Lung (tissue), 12 donors: ENCODE data around the gene ZNF180. TPM values are rescaled to one million over a fixed set of nuclear protein-coding genes. Genes with fewer than 3 reads are reported as not detected.

Source experiments
- ATAC-seq: fragments of 200-7000 bp; cut with Tn5 transposase; one replicate; pipeline ENCODE4 v1.9.1; 2020; ENCODE audit warnings: moderate number of reproducible peaks; ENCODE audit not compliant: insufficient read depth, low FRiP score
- DNase-seq, 3 donors: peaks; one replicate each; pipeline ENCODE4 v3.0.0-alpha.2; 2013 to 2017
- H3K27ac ChIP-seq, 2 donors: one replicate each; pipeline ENCODE4 v1.5.1; 2013; ENCODE audit warnings: mild to moderate bottlenecking in 2 of 2, moderate library complexity in 2 of 2, control low read depth in 1 of 2, inconsistent platforms in 1 of 2, low read depth in 1 of 2, low read length in 1 of 2
- H3K27me3 ChIP-seq, 3 donors: one replicate each; pipeline ENCODE4 v1.5.1; 2013; ENCODE audit warnings: low read length in 2 of 3; ENCODE audit not compliant: control insufficient read depth in 3 of 3, insufficient read depth in 3 of 3
- H3K36me3 ChIP-seq, 4 donors: one replicate each; pipeline ENCODE4 v1.5.1; 2013; ENCODE audit warnings: low read length in 4 of 4, mild to moderate bottlenecking in 1 of 4, moderate library complexity in 1 of 4; ENCODE audit not compliant: control insufficient read depth in 4 of 4, insufficient read depth in 4 of 4
- H3K4me1 ChIP-seq, 5 donors: one replicate each; pipeline ENCODE4 v1.5.1; 2013; ENCODE audit warnings: low read length in 5 of 5, mild to moderate bottlenecking in 2 of 5, moderate library complexity in 1 of 5; ENCODE audit not compliant: control insufficient read depth in 5 of 5, insufficient read depth in 5 of 5
- H3K4me3 ChIP-seq: one replicate; pipeline ENCODE4 v1.5.1; 2013; ENCODE audit warnings: mild to moderate bottlenecking, control low read depth, moderate library complexity
- H3K9ac ChIP-seq, 2 donors: one replicate each; pipeline ENCODE4 v1.5.1; 2013; ENCODE audit warnings: low read length in 2 of 2, control low read depth in 1 of 2; ENCODE audit not compliant: insufficient read depth in 1 of 2
- H3K9me3 ChIP-seq, 4 donors: one replicate each; pipeline ENCODE4 v1.5.1; 2013; ENCODE audit warnings: low read length in 3 of 4, mild to moderate bottlenecking in 1 of 4, moderate library complexity in 1 of 4; ENCODE audit not compliant: control insufficient read depth in 4 of 4, insufficient read depth in 3 of 4
- WGBS, 2 donors: extraction: QIAGEN DNeasy Blood & Tissue Kit; methylation state at CpG; one replicate each; pipeline ENCODE4 v1.1.7; 2013; 5-methylcytosine and 5-hydroxymethylcytosine counted together
- polyA plus RNA-seq, 2 donors: library from polyadenylated mRNA; stranded (reverse); fragments of 200-250 nt; gene quantifications; one replicate each; pipeline ENCODE4 v1.2.1, GENCODE V29; 2013
- total RNA-seq, 2 donors: library from RNA; depleted of rRNA in 1 of 2; stranded (reverse); fragments of >200 nt in 1 of 2; gene quantifications; one replicate each; pipeline ENCODE4 v1.2.1, GENCODE V29; 2014 to 2021
- TF ChIP-seq, protein P1 (sequence below): IDR thresholded peaks from 2 replicates; pipeline ENCODE4 v1.5.1; 2012; ENCODE audit warnings: mild to moderate bottlenecking; ENCODE audit errors: control extremely low read depth, extremely low read depth
- donor health status: control.
- donor health status: control.
- donor health status: Bipolar disorder and iron deficiency.
- donor health status: healthy.
- donor health status: DM: yes; HTN: yes; CAD: no.

ZNF180 gene
- total and polyA plus RNA-seq, 4 donors: 3.0 to 12.7 (median 6.9) TPM

DNA sequence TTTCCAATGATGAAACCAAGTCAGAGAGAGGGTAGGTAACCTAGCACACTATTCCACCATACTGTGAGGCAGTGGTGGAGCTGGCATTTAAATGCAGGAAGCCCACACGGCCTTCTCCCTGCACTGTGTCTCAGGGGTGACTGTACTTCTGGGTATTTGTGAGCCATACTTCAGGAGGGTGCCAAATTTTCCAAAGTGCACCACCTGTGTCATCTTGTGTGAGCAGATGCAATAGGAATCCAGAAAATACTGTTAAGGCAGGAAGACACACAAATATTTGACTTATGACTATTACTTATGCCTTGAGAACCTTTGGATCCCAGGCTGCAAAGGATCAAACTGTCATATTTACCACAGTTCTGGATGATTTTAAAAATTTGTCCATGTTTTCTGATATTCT is 69.4 kb downstream of the ZNF180 start:
- no peaks in the 10 kb centered on the region for H3K4me1 ChIP-seq
- WGBS, 2 donors: 81 to 93% methylated on average over 1 of the region's 1 CpG
- H3K9me3 ChIP-seq: peaks cover 10 to 79% (median 35%) of the 10 kb centered on the region in 4 donors
- ATAC-seq (no peak), DNase-seq (no peak)
- H3K27ac ChIP-seq: no peak overlapping the region
- no peaks in the 10 kb centered on the region for H3K27me3 ChIP-seq
- no peak overlapping the region for H3K4me3 ChIP-seq
- TF ChIP-seq, protein P1, sequence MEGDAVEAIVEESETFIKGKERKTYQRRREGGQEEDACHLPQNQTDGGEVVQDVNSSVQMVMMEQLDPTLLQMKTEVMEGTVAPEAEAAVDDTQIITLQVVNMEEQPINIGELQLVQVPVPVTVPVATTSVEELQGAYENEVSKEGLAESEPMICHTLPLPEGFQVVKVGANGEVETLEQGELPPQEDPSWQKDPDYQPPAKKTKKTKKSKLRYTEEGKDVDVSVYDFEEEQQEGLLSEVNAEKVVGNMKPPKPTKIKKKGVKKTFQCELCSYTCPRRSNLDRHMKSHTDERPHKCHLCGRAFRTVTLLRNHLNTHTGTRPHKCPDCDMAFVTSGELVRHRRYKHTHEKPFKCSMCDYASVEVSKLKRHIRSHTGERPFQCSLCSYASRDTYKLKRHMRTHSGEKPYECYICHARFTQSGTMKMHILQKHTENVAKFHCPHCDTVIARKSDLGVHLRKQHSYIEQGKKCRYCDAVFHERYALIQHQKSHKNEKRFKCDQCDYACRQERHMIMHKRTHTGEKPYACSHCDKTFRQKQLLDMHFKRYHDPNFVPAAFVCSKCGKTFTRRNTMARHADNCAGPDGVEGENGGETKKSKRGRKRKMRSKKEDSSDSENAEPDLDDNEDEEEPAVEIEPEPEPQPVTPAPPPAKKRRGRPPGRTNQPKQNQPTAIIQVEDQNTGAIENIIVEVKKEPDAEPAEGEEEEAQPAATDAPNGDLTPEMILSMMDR: no peak
- H3K36me3 ChIP-seq: peaks cover 10 to 73% (median 51%) of the 10 kb centered on the region in 4 donors
- no peak overlapping the region for H3K9ac ChIP-seq

Other genes starting within 250 kb of the ZNF180 start
- 1 to 10 TPM in 1 of 2 donors, under 1 TPM in 1; 0.40 to 2.5 TPM for gene ZNF233, start 240.6 kb downstream of the ZNF180 start, total RNA-seq
- under 1 TPM; 0.10 to 0.32 TPM for gene ZNF233, start 240.6 kb downstream of the ZNF180 start, polyA plus RNA-seq
- 10 to 100 TPM in 1 of 2 donors, 1 to 10 TPM in 1; 4.7 to 18.9 TPM for gene ZNF235, start 195.5 kb downstream of the ZNF180 start, total RNA-seq
- gene ZNF235, start 195.5 kb downstream of the ZNF180 start, polyA plus RNA-seq: 1 to 10 TPM; 1.6 to 2.8 TPM
- gene ZNF112, start 143.8 kb downstream of the ZNF180 start, total RNA-seq: 10 to 100 TPM in 1 of 2 donors, 1 to 10 TPM in 1; 4.1 to 11.3 TPM
- gene ZNF112, start 143.8 kb downstream of the ZNF180 start, polyA plus RNA-seq: 1 to 10 TPM; 1.0 to 1.1 TPM
- 1 to 10 TPM; 1.4 to 6.4 TPM for gene ZNF285, start 98.9 kb downstream of the ZNF180 start, total RNA-seq
- under 1 TPM; 0.56 to 0.63 TPM for gene ZNF285, start 98.9 kb downstream of the ZNF180 start, polyA plus RNA-seq
- 1 to 10 TPM; 4.1 to 7.0 TPM for gene ZNF229, start 52.0 kb downstream of the ZNF180 start, total RNA-seq
- gene ZNF229, start 52.0 kb downstream of the ZNF180 start, polyA plus RNA-seq: under 1 TPM; 0.49 to 0.81 TPM
- not detected for gene CEACAM20, start 29.2 kb upstream of the ZNF180 start, total RNA-seq
- not detected for gene CEACAM20, start 29.2 kb upstream of the ZNF180 start, polyA plus RNA-seq
- gene IGSF23, start 113.0 kb upstream of the ZNF180 start, total RNA-seq: not detected
- not detected for gene IGSF23, start 113.0 kb upstream of the ZNF180 start, polyA plus RNA-seq
- 10 to 100 TPM; 26.5 to 46.4 TPM for gene PVR, start 143.4 kb upstream of the ZNF180 start, total RNA-seq
- 10 to 100 TPM; 26.4 to 51.6 TPM for gene PVR, start 143.4 kb upstream of the ZNF180 start, polyA plus RNA-seq
- gene CEACAM19, start 171.0 kb upstream of the ZNF180 start, total RNA-seq: 1 to 10 TPM; 2.3 to 4.1 TPM
- gene CEACAM19, start 171.0 kb upstream of the ZNF180 start, polyA plus RNA-seq: 1 to 10 TPM; 4.7 to 8.3 TPM
- under 1 TPM in 1 of 2 donors, not detected in 1; 0.26 TPM for gene CEACAM16, start 198.6 kb upstream of the ZNF180 start, total RNA-seq
- not detected for gene CEACAM16, start 198.6 kb upstream of the ZNF180 start, polyA plus RNA-seq
- 10 to 100 TPM; 17.6 to 63.8 TPM for gene BCL3, start 248.2 kb upstream of the ZNF180 start, total RNA-seq
- 100 to 1,000 TPM in 1 of 2 donors, 10 to 100 TPM in 1; 63.7 to 233 TPM for gene BCL3, start 248.2 kb upstream of the ZNF180 start, polyA plus RNA-seq